Sigmoid colon (tissue), 7 donors: ENCODE data around the gene GNAI1. TPM values are rescaled to one million over a fixed set of nuclear protein-coding genes. Genes with fewer than 3 reads are reported as not detected.

Source experiments
- DNase-seq: peaks from one replicate; pipeline ENCODE4 v3.0.0-alpha.2; 2019
- H3K27ac ChIP-seq, 4 donors: fragments of 200-600 bp; sonication (generic); one replicate each; pipeline ENCODE4 v1.5.1; 2016 to 2019; ENCODE audit warnings: mild to moderate bottlenecking in 1 of 4
- H3K27me3 ChIP-seq, 3 donors: fragments of 200-600 bp; sonication (generic); one replicate each; pipeline ENCODE4 v1.5.1; 2019; ENCODE audit warnings: mild to moderate bottlenecking in 1 of 3
- H3K36me3 ChIP-seq, 4 donors: fragments of 200-600 bp; sonication (generic); one replicate each; pipeline ENCODE4 v1.5.1; 2016 to 2019
- H3K4me1 ChIP-seq, 4 donors: fragments of 200-600 bp; sonication (generic); one replicate each; pipeline ENCODE4 v1.5.1; 2017 to 2019
- H3K4me3 ChIP-seq, 4 donors: fragments of 200-600 bp; sonication (generic); one replicate each; pipeline ENCODE4 v1.5.1; 2017 to 2019; ENCODE audit warnings: mild to moderate bottlenecking in 2 of 4, moderate library complexity in 1 of 4
- H3K9me3 ChIP-seq, 4 donors: fragments of 200-600 bp in 3 of 4; sonication (generic) in 3 of 4; one replicate each; pipeline versions ENCODE4 v1.5.1 to v1.6.1; 2013 to 2019
- EP300 ChIP-seq, 4 donors: sonication (generic); formaldehyde crosslinking; IDR thresholded peaks; one replicate each; pipeline ENCODE4 v1.6.1; 2017; ENCODE audit warnings: antibody characterized with exemption in 4 of 4
- POLR2A ChIP-seq, 2 donors: fragments of 450-650 bp; IDR thresholded peaks; one replicate each; pipeline ENCODE4 v1.6.1; 2016; ENCODE audit warnings: antibody characterized with exemption in 2 of 2, mild to moderate bottlenecking in 2 of 2, moderate library complexity in 2 of 2
- POLR2AphosphoS5 ChIP-seq, 4 donors: sonication (generic); formaldehyde crosslinking; IDR thresholded peaks; one replicate each; pipeline ENCODE4 v1.6.1; 2017; ENCODE audit warnings: antibody characterized with exemption in 4 of 4
- WGBS, 2 donors: extraction: QIAGEN DNeasy Blood & Tissue Kit; methylation state at CpG; one replicate each; pipeline ENCODE4 v1.1.7; 2013; 5-methylcytosine and 5-hydroxymethylcytosine counted together
- intact Hi-C: fragments of 100-400 bp; cut with DNase I; formaldehyde crosslinking; loops from one replicate; pipeline ENCODE4 v1.15.1; 2023
- polyA plus RNA-seq, 3 donors: library from polyadenylated mRNA; stranded (reverse); fragments of 200-250 nt; gene quantifications; one replicate each; pipeline ENCODE4 v1.2.3, GENCODE V29; 2013
- total RNA-seq, 4 donors: library from RNA; depleted of rRNA; stranded (reverse); fragments of >200 nt; gene quantifications; one replicate each; pipeline ENCODE4 v1.1.0, GENCODE V29; 2016
- TF ChIP-seq, protein P1 (sequence below), 4 experiments: fragments of 450-650 bp in 3 of 4; fragments of 200-600 bp in 1 of 4; IDR thresholded peaks; one replicate each; pipeline ENCODE4 v1.5.1; 2016 to 2019; ENCODE audit warnings: antibody characterized with exemption in 4 of 4, mild to moderate bottlenecking in 3 of 4, moderate library complexity in 2 of 4
- donor health status: healthy with polysubstance abuse.
- donor health status: Bipolar disorder and iron deficiency.
- donor health status: healthy.

The GNAI1 gene
- total and polyA plus RNA-seq, 7 donors: 8.8 to 98.9 (median 50.9) TPM

DNA sequence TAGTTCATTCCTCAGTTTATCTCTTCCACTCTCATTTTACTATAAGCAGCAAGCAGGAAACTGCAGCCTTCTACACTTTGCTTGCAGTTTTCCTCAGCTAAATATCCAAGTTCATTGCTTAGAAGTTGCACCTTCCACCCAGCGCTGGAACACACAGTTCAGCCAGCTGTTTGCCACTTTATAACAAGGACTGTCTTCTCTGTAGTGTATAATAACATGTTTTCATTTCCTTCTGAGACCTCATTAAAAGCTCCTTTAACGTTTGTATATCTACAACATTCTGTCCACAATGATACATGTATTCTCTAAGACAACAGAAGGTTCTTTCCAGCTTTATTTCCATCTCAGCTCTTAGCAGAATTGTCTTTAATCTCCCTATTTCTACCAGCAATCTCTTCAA lies 74.1 kb downstream of the GNAI1 start:
- Histone ChIP-seq H3K9me3 (no peaks in the 10 kb centered on the region), H3K27ac (peak overlapping the region in 3 of 4 donors; percentile 4 to 49 (median 16)), H3K4me3 (no peak overlapping the region), H3K27me3 (no peaks in the 10 kb centered on the region), H3K36me3 (peaks cover 0 to 35% (median 8%) of the 10 kb centered on the region in 4 donors), H3K4me1 (peaks cover 0 to 44% (median 19%) of the 10 kb centered on the region in 4 donors)
- no peak for TF ChIP-seq POLR2A (IDR thresholded peaks at IDR 0.05)
- TF ChIP-seq, protein P1, sequence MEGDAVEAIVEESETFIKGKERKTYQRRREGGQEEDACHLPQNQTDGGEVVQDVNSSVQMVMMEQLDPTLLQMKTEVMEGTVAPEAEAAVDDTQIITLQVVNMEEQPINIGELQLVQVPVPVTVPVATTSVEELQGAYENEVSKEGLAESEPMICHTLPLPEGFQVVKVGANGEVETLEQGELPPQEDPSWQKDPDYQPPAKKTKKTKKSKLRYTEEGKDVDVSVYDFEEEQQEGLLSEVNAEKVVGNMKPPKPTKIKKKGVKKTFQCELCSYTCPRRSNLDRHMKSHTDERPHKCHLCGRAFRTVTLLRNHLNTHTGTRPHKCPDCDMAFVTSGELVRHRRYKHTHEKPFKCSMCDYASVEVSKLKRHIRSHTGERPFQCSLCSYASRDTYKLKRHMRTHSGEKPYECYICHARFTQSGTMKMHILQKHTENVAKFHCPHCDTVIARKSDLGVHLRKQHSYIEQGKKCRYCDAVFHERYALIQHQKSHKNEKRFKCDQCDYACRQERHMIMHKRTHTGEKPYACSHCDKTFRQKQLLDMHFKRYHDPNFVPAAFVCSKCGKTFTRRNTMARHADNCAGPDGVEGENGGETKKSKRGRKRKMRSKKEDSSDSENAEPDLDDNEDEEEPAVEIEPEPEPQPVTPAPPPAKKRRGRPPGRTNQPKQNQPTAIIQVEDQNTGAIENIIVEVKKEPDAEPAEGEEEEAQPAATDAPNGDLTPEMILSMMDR (IDR thresholded peaks at IDR 0.05): no peak
- TF ChIP-seq EP300 (IDR thresholded peaks at IDR 0.05): no peak
- TF ChIP-seq POLR2AphosphoS5 (IDR thresholded peaks at IDR 0.05): no peak
- no peak for DNase-seq
- intact Hi-C loops: loop anchor here (5.0 kb wide), 1 partner anchor 66 kb away; no protein-coding TSS in a partner anchor
- 54 to 68% methylated on average over 2 of the region's 2 CpGs for WGBS, 2 donors

DNA sequence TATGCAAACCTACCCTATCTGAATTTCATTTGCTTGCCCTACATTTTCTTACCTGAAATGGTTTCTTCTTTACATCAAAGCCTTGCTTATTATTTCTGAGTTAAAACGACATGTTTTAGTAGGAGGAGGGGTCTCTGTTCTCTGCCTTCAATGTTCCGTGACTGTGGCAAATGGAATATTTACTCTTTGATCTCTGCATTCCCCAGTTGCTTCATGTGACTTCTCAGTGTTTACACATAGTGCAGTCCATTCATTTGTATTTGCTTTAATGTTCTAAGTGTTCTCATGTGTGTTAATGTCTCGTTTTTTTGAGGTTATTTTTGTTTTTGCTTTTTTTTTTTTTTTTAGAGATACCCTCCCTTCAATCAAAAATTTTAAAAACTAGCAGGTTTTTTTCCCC lies 75.8 kb downstream of the GNAI1 start:
- H3K4me3 ChIP-seq: no peak overlapping the region
- no peaks in the 10 kb centered on the region for H3K27me3 ChIP-seq
- peaks cover 0 to 31% (median 8%) of the 10 kb centered on the region in 4 donors for H3K36me3 ChIP-seq
- WGBS, 2 donors: 10 to 40% methylated on average over 3 of the region's 3 CpGs
- H3K9me3 ChIP-seq: no peaks in the 10 kb centered on the region
- intact Hi-C loops: no loop called here
- H3K27ac ChIP-seq: no peak overlapping the region
- peaks cover 0 to 44% (median 19%) of the 10 kb centered on the region in 4 donors for H3K4me1 ChIP-seq
- TF ChIP-seq POLR2AphosphoS5 (IDR thresholded peaks at IDR 0.05): no peak
- TF ChIP-seq, protein P1 (IDR thresholded peaks at IDR 0.05): no peak
- no peak for TF ChIP-seq POLR2A (IDR thresholded peaks at IDR 0.05)
- TF ChIP-seq EP300 (IDR thresholded peaks at IDR 0.05): no peak
- DNase-seq: no peak

DNA sequence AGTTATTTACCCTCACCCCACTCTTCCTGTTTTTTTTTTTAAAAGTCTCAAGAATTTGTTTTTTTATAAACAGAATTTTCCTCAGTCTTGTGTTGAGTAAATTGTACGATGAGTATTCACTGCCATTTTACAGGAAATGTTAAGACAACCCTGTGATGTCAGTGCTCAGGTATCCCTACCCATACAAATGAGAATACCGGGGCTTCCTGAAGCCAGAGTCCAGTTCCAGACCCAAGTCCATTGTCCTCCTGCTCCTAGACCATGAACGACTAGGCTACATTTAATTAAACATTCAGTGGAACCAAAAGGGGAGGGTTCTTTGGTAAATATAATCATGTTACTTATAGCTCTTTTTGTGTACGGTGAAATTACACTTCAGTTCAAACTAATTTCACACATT lies 79.2 kb downstream of the GNAI1 start:
- Histone ChIP-seq H3K9me3 (no peaks in the 10 kb centered on the region), H3K27me3 (no peaks in the 10 kb centered on the region), H3K4me1 (peaks cover 0 to 23% (median 10%) of the 10 kb centered on the region in 4 donors), H3K36me3 (peaks cover 0 to 38% (median 9%) of the 10 kb centered on the region in 4 donors), H3K4me3 (no peak overlapping the region), H3K27ac (no peak overlapping the region)
- intact Hi-C loops: no loop called here
- DNase-seq: no peak
- WGBS, 2 donors: 64 to 80% methylated on average over 4 of the region's 4 CpGs
- TF ChIP-seq POLR2A (IDR thresholded peaks at IDR 0.05): no peak
- TF ChIP-seq POLR2AphosphoS5 (IDR thresholded peaks at IDR 0.05): no peak
- no peak for TF ChIP-seq EP300 (IDR thresholded peaks at IDR 0.05)
- TF ChIP-seq, protein P1 (IDR thresholded peaks at IDR 0.05): no peak

DNA sequence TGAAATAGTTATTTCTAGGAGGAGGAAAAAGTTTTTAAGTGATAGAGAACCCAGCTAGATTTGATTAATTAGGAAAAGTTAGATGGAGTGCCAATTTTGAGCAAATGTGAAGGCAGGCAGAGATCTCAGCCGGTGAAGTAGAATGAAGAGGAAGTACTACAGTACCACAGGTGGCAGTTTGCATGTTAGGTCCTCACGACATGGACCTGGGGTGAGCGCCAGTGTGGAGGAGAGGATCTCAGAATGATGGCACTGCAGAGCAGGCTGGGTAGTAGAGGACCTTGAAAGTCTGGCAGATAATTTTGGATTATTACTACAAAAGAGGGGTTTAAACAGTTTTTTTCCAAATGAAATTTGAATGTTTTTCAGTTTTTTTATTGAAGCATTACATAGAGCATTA lies 81.1 kb downstream of the GNAI1 start:
- no peak for DNase-seq
- no peaks in the 10 kb centered on the region for H3K9me3 ChIP-seq
- H3K4me3 ChIP-seq: no peak overlapping the region
- TF ChIP-seq POLR2AphosphoS5 (IDR thresholded peaks at IDR 0.05) (no peak), POLR2A (IDR thresholded peaks at IDR 0.05) (no peak), EP300 (IDR thresholded peaks at IDR 0.05) (no peak)
- TF ChIP-seq, protein P1 (IDR thresholded peaks at IDR 0.05): no peak
- peaks cover 0 to 3% (median 3%) of the 10 kb centered on the region in 4 donors for H3K4me1 ChIP-seq
- H3K36me3 ChIP-seq: peaks cover 0 to 51% (median 9%) of the 10 kb centered on the region in 4 donors
- intact Hi-C loops: no loop called here
- 69 to 87% methylated on average over 3 of the region's 3 CpGs for WGBS, 2 donors
- H3K27me3 ChIP-seq: no peaks in the 10 kb centered on the region
- no peak overlapping the region for H3K27ac ChIP-seq
